HepG2 (cell line): ENCODE results near the gene TASP1. TPM values are rescaled to one million over a fixed set of nuclear protein-coding genes. Genes with fewer than 3 reads are reported as not detected.

Experiments used
- AKAP8 ChIP-seq: sonication (generic); formaldehyde crosslinking; IDR thresholded peaks from 2 replicates; pipeline ENCODE4 v1.5.1; 2020; ENCODE audit warnings: mild to moderate bottlenecking, missing genetic modification reagents
- ARNTL ChIP-seq: sonication (generic); formaldehyde crosslinking; IDR thresholded peaks from 2 replicates; pipeline ENCODE4 v1.4.0; 2020; ENCODE audit warnings: mild to moderate bottlenecking, missing genetic modification reagents
- BORCS8-MEF2B ChIP-seq: sonication (generic); formaldehyde crosslinking; IDR thresholded peaks from 2 replicates; pipeline ENCODE4 v1.8.0; 2022; ENCODE audit warnings: mild to moderate bottlenecking, missing genetic modification reagents
- E2F1 ChIP-seq: sonication (generic); formaldehyde crosslinking; IDR thresholded peaks from 2 replicates; pipeline ENCODE4 v1.5.0; 2020; ENCODE audit warnings: missing genetic modification reagents
- FOXK1 ChIP-seq: sonication (generic); formaldehyde crosslinking; IDR thresholded peaks from 2 replicates; pipeline ENCODE4 v1.4.0; 2020; ENCODE audit warnings: low read depth, missing genetic modification reagents, borderline replicate concordance
- KLF9 ChIP-seq: IDR thresholded peaks from 2 replicates; pipeline ENCODE4 v1.6.1; 2016; ENCODE audit warnings: low read depth
- NRL ChIP-seq: sonication (generic); formaldehyde crosslinking; IDR thresholded peaks from 2 replicates; pipeline ENCODE4 v1.5.0; 2020; ENCODE audit warnings: missing genetic modification reagents, mild to moderate bottlenecking, moderate library complexity, borderline replicate concordance
- PHB2 ChIP-seq: fragments of 450-650 bp; IDR thresholded peaks from 2 replicates; pipeline ENCODE4 v1.6.1; 2018; ENCODE audit not compliant: partially characterized antibody
- SOX5 ChIP-seq: IDR thresholded peaks from 2 replicates; pipeline ENCODE4 v1.6.1; 2016; ENCODE audit warnings: borderline replicate concordance
- ZBTB21 ChIP-seq: sonication (generic); formaldehyde crosslinking; IDR thresholded peaks from 2 replicates; pipeline ENCODE4 v1.4.0; 2020; ENCODE audit warnings: missing genetic modification reagents
- ZHX2 ChIP-seq, 2 experiments: sonication (generic) in 1 of 2; formaldehyde crosslinking in 1 of 2; IDR thresholded peaks; 2 replicates each; pipeline versions ENCODE4 v1.6.1 to v1.9.0; 2014 to 2022; ENCODE audit warnings: antibody characterized with exemption in 1 of 2, borderline replicate concordance in 1 of 2, inconsistent platforms in 1 of 2, low read depth in 1 of 2, missing genetic modification reagents in 1 of 2
- ZNF282 ChIP-seq: fragments of 450-650 bp; IDR thresholded peaks from 2 replicates; pipeline ENCODE4 v1.6.1; 2018; ENCODE audit not compliant: partially characterized antibody
- ZNF570 ChIP-seq: sonication (generic); formaldehyde crosslinking; IDR thresholded peaks from 2 replicates; pipeline ENCODE4 v1.4.0; 2020; ENCODE audit warnings: mild to moderate bottlenecking, missing genetic modification reagents, borderline replicate concordance
- ZNF607 ChIP-seq: sonication (generic); formaldehyde crosslinking; IDR thresholded peaks from 2 replicates; pipeline ENCODE4 v1.5.1; 2020; ENCODE audit warnings: missing genetic modification reagents, mild to moderate bottlenecking, borderline replicate concordance
- ZNF839 ChIP-seq: sonication (generic); formaldehyde crosslinking; IDR thresholded peaks from 2 replicates; pipeline ENCODE4 v1.4.0; 2020; ENCODE audit warnings: missing genetic modification reagents, mild to moderate bottlenecking, borderline replicate concordance
- ZNF879 ChIP-seq: sonication (generic); formaldehyde crosslinking; IDR thresholded peaks from 2 replicates; pipeline ENCODE4 v1.8.1; 2023; ENCODE audit warnings: missing genetic modification reagents
- polyA plus RNA-seq, 8 experiments: library from polyadenylated mRNA; depleted of rRNA in 3 of 8; stranded (reverse) in 7 of 8; unstranded in 1 of 8; fragments of >200 nt; fragmentation: Illumina TruSeq in 4 of 8; extraction: Trizol in 4 of 8; gene quantifications; 2 replicates each; pipeline versions ENCODE4 v1.2.1 to v1.2.3, GENCODE V29; 2011 to 2016; ENCODE audit warnings: low read depth in 4 of 8, missing spikeins in 1 of 8, mixed read lengths in 1 of 8; ENCODE audit not compliant: insufficient read depth in 1 of 8
- total RNA-seq, 5 experiments: library from RNA; depleted of rRNA; stranded (reverse); fragments of >200 nt; fragmentation: Illumina TruSeq; extraction: Trizol; gene quantifications; 2 replicates each; pipeline ENCODE4 v1.2.3, GENCODE V29; 2016; ENCODE audit warnings: low read depth in 1 of 5
- TF ChIP-seq, protein P1 (sequence below): sonication (generic); formaldehyde crosslinking; IDR thresholded peaks from 2 replicates; pipeline ENCODE4 v1.8.1; 2023; ENCODE audit warnings: mild to moderate bottlenecking, missing genetic modification reagents
- TF ChIP-seq, protein P2 (sequence below): sonication (generic); formaldehyde crosslinking; IDR thresholded peaks from 2 replicates; pipeline ENCODE4 v1.5.1; 2020; ENCODE audit warnings: mild to moderate bottlenecking, missing genetic modification reagents, borderline replicate concordance

Gene TASP1
- total and polyA plus RNA-seq, 2 of the 13 experiments (the other 11 are each of a cell fraction or from before 2014, with no cell fraction given): 10.0 to 25.2 TPM

- TF ChIP-seq ZHX2 (IDR thresholded peaks at IDR 0.05; ENCODE audit: low read depth) (peak; percentile 57; the same call in 1 of the 2 replicates), ZHX2 (CRISPR knock-in tag; IDR thresholded peaks at IDR 0.05; ENCODE audit: borderline replicate concordance) (no peak), PHB2 (no peak), ARNTL (CRISPR knock-in tag) (no peak), ZNF607 (CRISPR knock-in tag) (no peak), ZNF282 (no peak), ZNF570 (CRISPR knock-in tag) (no peak), BORCS8-MEF2B (no peak), SOX5 (peak; percentile 74; the same call in 1 of the 2 replicates), FOXK1 (CRISPR knock-in tag) (peak; percentile 37; the same call in 1 of the 2 replicates), AKAP8 (CRISPR knock-in tag) (no peak), KLF9 (no peak; the same call in 1 of the 2 replicates), NRL (CRISPR knock-in tag) (no peak), ZBTB21 (peak; percentile 77; the same call in 1 of the 2 replicates), ZNF879 (no peak), ZNF839 (CRISPR knock-in tag) (no peak), E2F1 (CRISPR knock-in tag) (no peak)
- TF ChIP-seq, protein P1, sequence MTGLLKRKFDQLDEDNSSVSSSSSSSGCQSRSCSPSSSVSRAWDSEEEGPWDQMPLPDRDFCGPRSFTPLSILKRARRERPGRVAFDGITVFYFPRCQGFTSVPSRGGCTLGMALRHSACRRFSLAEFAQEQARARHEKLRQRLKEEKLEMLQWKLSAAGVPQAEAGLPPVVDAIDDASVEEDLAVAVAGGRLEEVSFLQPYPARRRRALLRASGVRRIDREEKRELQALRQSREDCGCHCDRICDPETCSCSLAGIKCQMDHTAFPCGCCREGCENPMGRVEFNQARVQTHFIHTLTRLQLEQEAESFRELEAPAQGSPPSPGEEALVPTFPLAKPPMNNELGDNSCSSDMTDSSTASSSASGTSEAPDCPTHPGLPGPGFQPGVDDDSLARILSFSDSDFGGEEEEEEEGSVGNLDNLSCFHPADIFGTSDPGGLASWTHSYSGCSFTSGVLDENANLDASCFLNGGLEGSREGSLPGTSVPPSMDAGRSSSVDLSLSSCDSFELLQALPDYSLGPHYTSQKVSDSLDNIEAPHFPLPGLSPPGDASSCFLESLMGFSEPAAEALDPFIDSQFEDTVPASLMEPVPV (CRISPR knock-in tag): no peak
- TF ChIP-seq, protein P2, sequence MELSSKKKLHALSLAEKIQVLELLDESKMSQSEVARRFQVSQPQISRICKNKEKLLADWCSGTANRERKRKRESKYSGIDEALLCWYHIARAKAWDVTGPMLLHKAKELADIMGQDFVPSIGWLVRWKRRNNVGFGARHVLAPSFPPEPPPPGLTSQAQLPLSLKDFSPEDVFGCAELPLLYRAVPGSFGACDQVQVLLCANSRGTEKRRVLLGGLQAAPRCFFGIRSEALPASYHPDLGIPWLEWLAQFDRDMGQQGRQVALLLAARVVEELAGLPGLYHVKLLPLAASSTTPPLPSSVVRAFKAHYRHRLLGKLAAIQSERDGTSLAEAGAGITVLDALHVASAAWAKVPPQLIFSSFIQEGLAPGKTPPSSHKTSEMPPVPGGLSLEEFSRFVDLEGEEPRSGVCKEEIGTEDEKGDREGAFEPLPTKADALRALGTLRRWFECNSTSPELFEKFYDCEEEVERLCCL (CRISPR knock-in tag): no peak
Measured at GRCh38 chr20:13681248-13682125, 42.8 kb upstream of the TASP1 start (continued).
